GM21528 (cell line): ENCODE measurements around the gene VIM.
A peak's percentile ranks its signal among the peaks of the same experiment; 100 is the strongest.

Source experiments
- ATAC-seq: cut with Tn5 transposase; IDR thresholded peaks from one replicate; pipeline ENCODE4 v1.9.1; 2021; ENCODE audit warnings: mild to moderate bottlenecking, moderate library complexity; ENCODE audit not compliant: unreplicated experiment, low FRiP score

The VIM gene

GRCh38 chr10:17228091-17229015, at the start of gene VIM:
Gene VIM, plus strand, starts transcription at chr10:17228241. Its CDS starts 1,182 bp downstream, at chr10:17229423.
- ATAC-seq, result peak; percentile 30

GRCh38 chr10:17179002-17179401, 49.0 kb upstream of the VIM start:
- no peak for ATAC-seq

GRCh38 chr10:17181110-17181509, 46.9 kb upstream of the VIM start:
- ATAC-seq, result no peak

GRCh38 chr10:17181751-17182150, 46.3 kb upstream of the VIM start:
- no peak for ATAC-seq

- no peak for ATAC-seq
Observed at GRCh38 chr10:17183110-17183509, 44.9 kb upstream of the VIM start.

GRCh38 chr10:17185873-17186272, 42.2 kb upstream of the VIM start:
- ATAC-seq, result no peak

DNA sequence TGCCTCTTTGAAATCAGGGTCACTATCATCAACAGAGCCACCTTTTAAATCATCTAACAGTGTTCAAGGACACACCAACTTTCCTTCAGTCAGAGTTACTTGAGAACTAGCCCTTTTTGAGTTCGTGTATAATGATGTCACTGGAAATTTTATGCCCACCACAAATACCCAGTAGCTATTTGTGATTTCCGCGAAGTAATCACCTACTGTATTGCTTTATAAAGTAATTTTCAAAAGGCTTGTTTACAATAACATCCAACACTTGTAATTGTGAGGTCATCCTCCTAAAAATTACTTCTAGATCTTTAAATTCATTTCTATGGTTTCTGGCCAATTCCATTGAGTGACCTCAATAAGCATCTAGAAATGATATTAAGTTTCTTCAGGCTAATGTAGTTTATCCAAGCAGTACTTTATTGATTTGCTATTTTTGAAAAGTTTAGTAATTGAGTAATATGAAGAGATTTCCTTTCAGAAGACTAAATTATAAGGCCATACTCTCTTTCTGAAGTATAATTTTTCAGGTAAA, 39.3 kb upstream of the VIM start:
- no peak for ATAC-seq

DNA sequence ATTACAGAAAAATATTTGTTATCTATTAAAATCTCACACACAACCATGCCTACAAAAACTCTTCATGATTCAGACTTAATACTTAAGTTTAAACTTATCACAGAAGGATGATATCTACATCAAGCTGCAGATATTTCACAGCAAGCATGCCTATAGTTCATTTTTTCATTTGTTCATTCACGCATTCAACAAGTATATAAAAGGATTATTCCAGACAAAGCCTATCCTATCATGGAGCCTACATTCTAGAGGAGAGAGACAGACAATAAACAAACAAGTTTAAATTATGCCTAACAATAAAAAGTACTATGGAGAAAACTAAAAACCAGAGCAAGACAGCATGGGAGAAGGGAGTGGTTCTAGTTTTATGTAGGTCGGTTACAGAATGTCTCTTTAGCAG, 37.4 kb upstream of the VIM start:
- ATAC-seq, result no peak

DNA sequence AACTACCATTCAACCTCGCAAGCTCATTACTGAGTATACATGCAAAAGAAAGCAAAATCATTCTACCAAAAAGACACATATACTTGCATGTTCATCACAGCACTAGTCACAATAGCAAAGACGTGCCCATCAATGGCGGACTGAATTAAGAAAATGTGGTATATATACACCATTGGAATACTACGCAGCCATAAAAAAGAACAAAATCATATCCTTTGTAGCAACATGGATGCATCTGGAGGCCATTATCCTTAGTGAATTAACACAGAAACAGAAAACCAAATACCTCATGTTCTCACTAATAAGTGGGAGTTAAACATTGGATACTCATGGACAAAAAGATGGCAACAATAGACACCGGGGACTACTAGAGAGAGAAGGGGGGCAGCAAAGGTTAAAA, 33.0 kb upstream of the VIM start:
- ATAC-seq, result no peak

- no peak for ATAC-seq
Observed at GRCh38 chr10:17196045-17196444, 32.0 kb upstream of the VIM start.

- ATAC-seq, result no peak
Observed at GRCh38 chr10:17196573-17196972, 31.5 kb upstream of the VIM start.

- no peak for ATAC-seq
Observed at GRCh38 chr10:17199351-17199804, 28.7 kb upstream of the VIM start.

DNA sequence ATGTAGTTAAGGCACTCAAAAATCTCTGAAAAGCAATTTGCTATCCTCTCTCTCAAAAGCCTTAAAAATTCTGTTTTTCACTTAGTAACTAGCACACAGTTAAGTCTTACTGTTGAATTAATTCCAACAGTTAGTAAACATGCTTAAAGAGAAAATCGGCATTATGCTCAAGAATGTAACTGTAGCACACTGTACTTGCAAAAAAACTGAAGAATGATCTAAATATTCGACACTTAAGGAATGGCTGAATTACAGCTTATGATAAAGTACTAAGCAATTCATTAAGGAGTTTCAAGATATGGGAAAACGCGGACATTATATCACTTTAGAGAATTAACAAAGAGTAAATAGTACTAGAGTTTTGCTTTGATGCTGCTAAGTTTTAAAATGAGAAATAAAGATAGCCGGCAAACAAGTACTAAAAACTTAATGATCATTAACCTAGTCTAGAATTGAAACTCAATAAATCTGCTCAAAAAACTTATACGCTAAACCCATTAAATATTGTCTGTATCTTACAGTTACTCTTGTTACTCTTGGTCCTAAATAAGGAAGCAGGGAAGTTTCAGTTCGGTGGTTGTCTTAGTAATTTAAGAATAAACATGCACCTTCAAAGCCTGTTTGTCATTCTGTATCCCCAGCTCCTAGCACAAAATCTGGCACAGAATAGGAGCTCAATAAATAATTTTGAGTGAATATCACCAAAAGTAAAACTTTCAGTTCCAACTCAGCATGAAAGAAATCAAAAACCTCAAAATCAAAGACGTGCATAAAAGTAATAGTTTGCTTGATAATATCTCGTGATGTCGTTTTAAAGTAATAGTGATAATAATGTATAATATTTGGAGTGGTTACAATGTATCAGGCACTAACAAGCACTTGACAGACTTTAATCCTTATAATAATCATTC, 27.8 kb upstream of the VIM start:
- no peak for ATAC-seq

DNA sequence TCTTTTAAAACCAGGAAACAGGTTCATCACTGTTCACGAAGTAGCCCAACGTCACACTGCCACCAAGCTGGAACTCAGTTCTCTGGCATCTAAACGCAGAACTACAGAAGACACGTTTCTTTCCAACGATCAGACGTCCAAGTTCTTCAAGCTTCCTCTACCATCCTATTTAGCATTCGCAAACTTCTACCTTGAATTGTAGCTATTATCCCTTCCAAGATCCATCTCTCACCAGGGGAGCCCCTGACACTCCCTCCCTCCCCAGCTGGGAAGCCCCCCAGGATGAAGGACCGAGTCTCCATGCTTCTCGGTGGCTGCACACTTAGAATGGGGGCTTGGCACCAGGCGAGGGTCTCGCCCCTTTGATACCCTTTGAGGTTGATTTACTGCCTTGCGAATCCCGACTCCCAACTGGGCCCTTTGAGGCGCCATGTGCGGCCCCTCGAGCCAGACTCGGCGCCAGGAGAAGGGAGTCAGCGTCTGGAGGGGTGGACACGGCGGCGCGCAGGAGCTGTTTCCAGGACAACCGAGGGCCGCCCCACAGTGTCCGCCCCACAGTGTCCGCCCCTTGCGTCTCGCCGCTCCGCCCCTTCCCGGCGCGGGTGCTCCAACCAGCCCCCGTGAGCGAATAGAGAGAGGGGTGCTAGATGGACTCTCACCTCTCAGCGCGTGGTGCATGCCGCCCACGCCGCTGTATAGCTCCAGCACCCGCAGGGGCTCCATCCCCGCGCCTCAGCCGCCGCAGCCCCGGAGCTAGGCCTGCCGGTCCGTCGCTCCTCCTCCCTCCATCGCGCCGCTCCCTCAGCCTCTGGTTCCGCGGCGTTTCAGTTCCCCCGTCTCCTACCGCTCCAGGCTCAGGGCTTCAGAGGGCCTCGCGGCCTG, 26.9 kb upstream of the VIM start, which contains the start of gene TRDMT1:
TSS of gene TRDMT1 (minus strand) at position 761 of the 882 bp plus-strand sequence. CDS start at position 723, 38 bp downstream.
- ATAC-seq, result peak; percentile 97

DNA sequence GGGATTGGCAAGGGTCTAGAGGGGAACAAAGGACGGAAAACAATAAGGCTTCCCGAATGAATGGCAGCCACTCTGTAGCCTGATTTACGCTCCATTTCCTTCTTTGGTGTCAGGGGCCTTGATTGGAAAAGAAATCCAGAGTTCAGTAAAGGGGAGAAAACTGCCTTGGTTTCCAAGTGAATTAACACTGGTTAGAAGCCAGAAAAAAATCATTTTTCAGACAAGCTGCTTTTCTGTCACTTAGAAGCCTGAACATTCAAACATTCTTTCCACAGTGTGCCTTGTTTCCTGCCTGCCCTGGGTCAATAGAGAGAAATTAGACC, 26.3 kb upstream of the VIM start:
- ATAC-seq, result no peak

DNA sequence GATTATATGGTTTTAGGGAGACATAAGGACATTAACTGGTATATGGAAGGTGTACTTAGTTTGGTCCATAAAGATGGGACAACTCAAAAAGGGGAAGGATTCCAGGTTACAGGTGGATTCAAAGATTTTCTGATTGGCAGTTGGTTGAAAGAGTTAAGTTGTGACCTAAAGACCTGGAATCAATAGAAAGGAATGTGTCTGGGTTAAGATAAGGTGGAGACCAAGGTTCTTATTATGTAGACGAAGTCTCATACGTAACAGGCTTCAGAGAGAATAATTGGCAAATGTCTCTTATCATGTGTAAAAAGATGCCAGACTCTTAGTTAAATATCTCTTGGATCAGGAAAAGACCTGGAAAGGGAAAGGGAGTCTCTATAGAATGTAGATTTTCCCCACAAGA, 25.5 kb upstream of the VIM start:
- ATAC-seq, result no peak

- ATAC-seq, result no peak
Observed at GRCh38 chr10:17202999-17203398, 25.0 kb upstream of the VIM start.

DNA sequence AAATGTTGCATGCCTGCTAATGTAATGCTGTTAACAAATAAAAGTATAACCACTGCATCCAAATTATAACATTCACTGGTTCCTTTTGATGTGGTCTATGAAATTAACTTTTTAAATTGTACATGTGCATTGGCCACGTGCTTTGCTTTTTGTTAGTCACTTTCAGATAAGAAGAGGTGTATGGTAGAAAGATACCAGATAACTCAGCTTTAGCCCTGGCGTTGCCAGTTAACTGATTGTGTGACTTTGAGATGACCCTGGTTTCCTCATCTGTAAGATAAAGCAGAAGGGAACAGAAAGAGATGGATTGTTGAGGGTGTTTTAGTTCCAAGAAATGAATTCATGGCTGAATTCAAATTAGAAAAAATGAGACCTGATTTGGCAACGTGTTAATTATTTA, 24.6 kb upstream of the VIM start:
- ATAC-seq, result no peak

DNA sequence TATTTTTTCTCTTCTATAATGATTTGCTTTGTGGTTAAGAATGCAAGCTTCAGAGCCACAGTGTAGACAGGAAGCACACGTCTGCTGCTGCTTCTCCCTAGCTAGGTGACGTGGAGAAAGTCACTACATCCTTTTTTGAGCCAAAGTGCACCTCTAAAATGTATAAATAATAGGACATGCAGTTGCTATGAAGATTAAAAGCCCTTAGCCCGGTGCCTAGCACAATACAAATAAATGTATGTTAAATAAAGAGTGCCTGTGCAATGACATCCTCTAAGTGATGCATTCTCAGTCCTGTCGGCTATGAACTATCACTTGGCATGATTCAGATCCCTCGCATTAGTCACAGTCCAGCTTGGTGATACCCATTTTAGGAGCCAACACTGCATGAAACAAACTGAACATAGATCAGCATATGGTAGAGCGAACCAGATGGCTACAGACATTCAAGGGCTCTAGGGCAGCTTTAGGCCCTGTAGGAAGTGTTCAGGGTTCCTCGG, 21.8 kb upstream of the VIM start:
- peak; percentile 58 for ATAC-seq

GRCh38 chr10:17208476-17208875, 19.6 kb upstream of the VIM start:
- ATAC-seq, result no peak
